GM12891 (cell line): Measurements from ENCODE around the gene DIP2C.
"Not testable (repeated sequence)": the region's sequence is repeated elsewhere in the genome, so short reads cannot be mapped to it uniquely, and the experiment has no call there.

ENCODE experiments used
- DNase-seq: peaks from one replicate; pipeline ENCODE4 v3.0.0; 2011; ENCODE audit warnings: low spot score; ENCODE audit not compliant: insufficient read length
- FAIRE-seq: peaks from 2 replicates; lab custom pipeline; 2011; peaks lifted over from hg19 to GRCh38; lab: Jason Lieb, UNC
- PAX5 ChIP-seq: IDR thresholded peaks from 2 replicates; pipeline ENCODE4 v1.6.1; 2011; ENCODE audit warnings: low read length, moderate library complexity, mild to moderate bottlenecking; ENCODE audit not compliant: insufficient read depth, severe bottlenecking
- POLR2A ChIP-seq: IDR thresholded peaks from 2 replicates; pipeline ENCODE4 v1.6.1; 2011; ENCODE audit warnings: low read depth, low read length, control low read depth
- POLR2AphosphoS5 ChIP-seq: IDR thresholded peaks from 2 replicates; pipeline ENCODE4 v1.6.1; 2011; ENCODE audit warnings: low read depth, low read length, control low read depth
- POU2F2 ChIP-seq: IDR thresholded peaks from 2 replicates; pipeline ENCODE4 v1.6.1; 2011; ENCODE audit warnings: low read depth, mild to moderate bottlenecking, control low read depth, low read length, moderate library complexity
- SPI1 ChIP-seq: IDR thresholded peaks from 2 replicates; pipeline ENCODE4 v1.6.1; 2011; ENCODE audit warnings: low read depth, low read length, control low read depth
- TAF1 ChIP-seq: IDR thresholded peaks from 2 replicates; pipeline ENCODE4 v1.6.1; 2011; ENCODE audit warnings: low read depth, low read length, control low read depth

DIP2C gene

GRCh38 chr10:541750-542371 lies 147.6 kb downstream of the DIP2C start:
- TF ChIP-seq POLR2AphosphoS5: no peak
- TF ChIP-seq TAF1: no peak
- no peak for TF ChIP-seq SPI1
- TF ChIP-seq POLR2A: no peak
- no peak for TF ChIP-seq PAX5
- TF ChIP-seq POU2F2: no peak
- no peak for DNase-seq
- FAIRE-seq: peak; percentile 55

GRCh38 chr10:541041-541440 lies 148.4 kb downstream of the DIP2C start:
- DNase-seq (no peak), FAIRE-seq (no peak)
- TF ChIP-seq POU2F2: no peak
- no peak for TF ChIP-seq TAF1
- no peak for TF ChIP-seq PAX5
- TF ChIP-seq POLR2AphosphoS5: no peak
- no peak for TF ChIP-seq POLR2A
- no peak for TF ChIP-seq SPI1

DNA sequence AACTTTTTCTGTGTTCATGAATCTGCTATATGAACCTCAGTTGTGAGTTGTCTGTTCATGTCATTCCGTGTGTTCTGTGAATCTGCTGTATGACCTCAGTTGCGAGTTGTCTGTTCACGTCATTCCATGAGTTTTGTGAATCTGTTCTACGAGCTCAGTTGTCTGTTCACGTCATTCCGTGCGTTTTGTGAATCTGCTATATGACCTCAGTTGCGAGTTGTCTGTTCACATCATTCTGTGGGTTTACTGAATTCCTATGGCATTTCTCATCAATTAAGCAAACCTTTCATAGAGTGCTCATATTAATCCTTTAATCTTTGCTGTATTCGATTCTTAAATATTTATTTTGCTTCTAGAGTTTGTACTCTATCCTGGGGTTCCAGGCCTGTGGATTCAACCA lies 150.6 kb downstream of the DIP2C start:
- DNase-seq (no peak), FAIRE-seq (no peak)
- TF ChIP-seq POLR2AphosphoS5 (no peak), SPI1 (no peak), POLR2A (no peak), PAX5 (no peak), POU2F2 (no peak), TAF1 (no peak)

GRCh38 chr10:536935-537334 lies 152.5 kb downstream of the DIP2C start:
- DNase-seq (no peak), FAIRE-seq (no peak)
- TF ChIP-seq PAX5 (no peak), POLR2AphosphoS5 (no peak), POLR2A (no peak), SPI1 (no peak), POU2F2 (no peak), TAF1 (no peak)

- FAIRE-seq (no peak), DNase-seq (no peak)
- no peak for TF ChIP-seq SPI1
- TF ChIP-seq TAF1: no peak
- TF ChIP-seq POU2F2: no peak
- no peak for TF ChIP-seq POLR2AphosphoS5
- TF ChIP-seq PAX5: no peak
- no peak for TF ChIP-seq POLR2A
These were observed 153.0 kb downstream of the DIP2C start for GRCh38 chr10:536371-536925.

GRCh38 chr10:535952-536351 lies 153.5 kb downstream of the DIP2C start:
- no peak for DNase-seq
- no peak for FAIRE-seq

DNA sequence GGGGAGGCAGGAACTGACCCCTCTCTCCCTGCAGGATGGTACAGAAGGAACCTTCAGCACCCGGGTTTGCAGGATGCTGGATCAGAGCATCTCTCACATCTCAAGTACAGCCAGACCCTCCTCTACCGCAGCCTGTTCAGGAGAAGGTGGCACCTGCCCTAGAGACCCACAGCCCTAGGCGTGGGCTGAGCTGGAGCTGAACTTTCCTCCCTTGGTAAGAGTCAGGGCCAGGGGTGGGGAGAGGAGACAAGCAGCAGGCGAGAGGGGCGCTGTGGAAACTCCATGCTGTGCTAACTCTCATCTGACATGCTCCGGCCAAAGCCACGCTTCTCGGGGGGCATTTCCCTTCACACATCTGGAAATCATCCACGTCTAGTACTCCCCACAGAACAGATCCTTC lies 154.4 kb downstream of the DIP2C start:
- TF ChIP-seq POLR2AphosphoS5: no peak
- TF ChIP-seq POU2F2: no peak
- TF ChIP-seq POLR2A: no peak
- TF ChIP-seq PAX5: no peak
- no peak for TF ChIP-seq SPI1
- TF ChIP-seq TAF1: no peak
- FAIRE-seq (no peak), DNase-seq (no peak)

More at GRCh38 chr10:535952-536351, 153.5 kb downstream of the DIP2C start:
- no peak for TF ChIP-seq POLR2AphosphoS5
- no peak for TF ChIP-seq POLR2A

GRCh38 chr10:534047-534566 lies 155.4 kb downstream of the DIP2C start:
- FAIRE-seq (no peak), DNase-seq (no peak)
- no peak for TF ChIP-seq POLR2AphosphoS5
- no peak for TF ChIP-seq POLR2A
- no peak for TF ChIP-seq SPI1
- TF ChIP-seq TAF1: no peak
- TF ChIP-seq PAX5: no peak
- no peak for TF ChIP-seq POU2F2

GRCh38 chr10:533611-534010 lies 155.9 kb downstream of the DIP2C start:
- TF ChIP-seq SPI1 (no peak), POLR2A (no peak), TAF1 (no peak), PAX5 (no peak), POLR2AphosphoS5 (no peak), POU2F2 (no peak)
- DNase-seq (no peak), FAIRE-seq (no peak)

DNA sequence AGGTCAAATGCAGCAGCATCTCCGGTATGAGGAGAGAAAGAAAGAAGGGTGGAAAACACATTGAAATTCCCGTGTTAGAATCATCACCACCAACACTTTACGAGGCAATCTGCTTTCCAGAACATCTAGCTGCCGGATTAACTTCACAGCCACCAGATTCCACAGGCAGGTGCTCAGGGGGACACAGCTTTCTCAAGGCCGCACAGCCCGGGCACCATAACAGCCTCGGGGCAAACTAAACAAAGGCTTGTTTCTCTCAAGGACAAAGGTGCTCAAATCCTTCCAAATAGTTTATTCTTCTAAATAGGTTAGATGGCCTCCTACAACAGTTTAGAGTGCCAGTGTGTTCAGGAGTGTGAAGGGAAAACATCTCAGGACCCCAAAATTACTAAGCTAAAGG lies 156.3 kb downstream of the DIP2C start:
- TF ChIP-seq SPI1: no peak
- no peak for TF ChIP-seq POU2F2
- TF ChIP-seq PAX5: no peak
- no peak for TF ChIP-seq POLR2AphosphoS5
- TF ChIP-seq TAF1: no peak
- TF ChIP-seq POLR2A: no peak
- FAIRE-seq (no peak), DNase-seq (no peak)

- not testable (repeated sequence) for DNase-seq, FAIRE-seq
These were observed 157.1 kb downstream of the DIP2C start for GRCh38 chr10:532331-532730.
